OCI-LY3 (cell line): ENCODE results near the gene RELL1.

Source experiments
- H2AFZ ChIP-seq: fragments of 200-600, 300-600 bp; shearing (Covaris generic); 2 replicates; pipeline ENCODE4 v1.6.0; 2014; ENCODE audit warnings: antibody characterized with exemption, low read depth, low read length
- H3K27ac ChIP-seq: fragments of 200-600, 300-600 bp; sonication (generic); 2 replicates; pipeline ENCODE4 v1.5.1; 2014; ENCODE audit warnings: mild to moderate bottlenecking, low read length, moderate library complexity, mixed read lengths
- H3K27me3 ChIP-seq: fragments of 200-600, 300-600 bp; sonication (generic); 2 replicates; pipeline ENCODE4 v1.6.1; 2014; ENCODE audit warnings: low read depth, low read length, mixed read lengths
- H3K36me3 ChIP-seq: fragments of 200-600, 300-600 bp; sonication (generic); replicated peaks from 2 replicates; pipeline ENCODE3; 2014; ENCODE audit warnings: low read depth, low read length, mixed read lengths
- H3K4me1 ChIP-seq: fragments of 300-600, 200-600 bp; sonication (generic); 2 replicates; pipeline ENCODE4 v1.6.1; 2014; ENCODE audit warnings: low read length, mixed read lengths
- H3K4me2 ChIP-seq: fragments of 200-600, 300-600 bp; sonication (generic); 2 replicates; pipeline ENCODE4 v1.6.1; 2014; ENCODE audit warnings: low read length, mixed read lengths
- H3K4me3 ChIP-seq: fragments of 300-600, 200-600 bp; sonication (generic); 2 replicates; pipeline ENCODE4 v1.5.1; 2014; ENCODE audit warnings: antibody characterized with exemption, mild to moderate bottlenecking, low read length, moderate library complexity
- H3K79me2 ChIP-seq: fragments of 300-600, 200-600 bp; shearing (Covaris generic); 2 replicates; pipeline ENCODE4 v1.6.1; 2014; ENCODE audit warnings: mild to moderate bottlenecking, low read length, mixed read lengths
- H3K9ac ChIP-seq: fragments of 300-600, 200-600 bp; shearing (Covaris generic); 2 replicates; pipeline ENCODE4 v1.6.0; 2014; ENCODE audit warnings: mild to moderate bottlenecking, low read length, moderate library complexity
- H3K9me3 ChIP-seq: fragments of 200-600, 300-600 bp; shearing (Covaris generic); 2 replicates; pipeline ENCODE4 v1.6.1; 2014; ENCODE audit warnings: low read length, mixed read lengths; ENCODE audit not compliant: insufficient read depth
- H4K20me1 ChIP-seq: fragments of 200-600, 300-600 bp; sonication (generic); 2 replicates; pipeline ENCODE4 v1.6.1; 2016; ENCODE audit warnings: low read length, mixed read lengths; ENCODE audit not compliant: insufficient read depth
- CTCF ChIP-seq: fragments of 200-600, 300-600 bp; sonication (generic); IDR thresholded peaks from 2 replicates; pipeline ENCODE4 v1.5.1; 2014; ENCODE audit warnings: antibody characterized with exemption, low read length, low read depth
- EZH2phosphoT487 ChIP-seq: fragments of 200-600 bp; shearing (Covaris generic); IDR thresholded peaks from 2 replicates; pipeline ENCODE4 v1.6.1; 2018; ENCODE audit warnings: antibody characterized with exemption, mixed run types, low read depth

RELL1 gene

DNA sequence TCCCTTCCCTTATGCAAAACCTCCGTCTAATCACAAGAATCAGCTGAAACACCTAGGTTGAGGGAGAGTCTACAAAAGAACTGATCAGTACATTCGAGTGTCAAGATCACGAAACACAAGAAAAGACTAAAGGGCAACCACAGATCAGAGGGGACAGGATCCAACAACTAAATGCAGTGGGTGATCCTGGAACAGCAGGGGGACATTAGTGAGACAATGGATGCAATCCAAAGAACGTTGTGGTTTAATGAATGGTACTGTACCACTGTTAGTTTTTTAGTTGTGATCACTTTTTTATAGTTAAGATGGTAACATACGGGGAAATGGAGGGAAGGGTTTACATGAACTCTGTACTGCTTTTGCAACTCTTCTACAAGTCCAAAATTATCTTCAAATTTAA is 79.2 kb downstream of the RELL1 start:
- H2AFZ ChIP-seq = no peak overlapping the region
- H3K27ac ChIP-seq = no peak overlapping the region
- H3K9ac ChIP-seq = no peak overlapping the region
- H3K27me3 ChIP-seq = no peaks in the 10 kb centered on the region
- no peaks in the 10 kb centered on the region for H3K79me2 ChIP-seq
- no peak overlapping the region for H3K4me2 ChIP-seq
- no peak overlapping the region for H3K4me3 ChIP-seq
- TF ChIP-seq CTCF (no peak), EZH2phosphoT487 (no peak)
- H3K4me1 ChIP-seq = no peaks in the 10 kb centered on the region
- no peaks in the 10 kb centered on the region for H4K20me1 ChIP-seq
- H3K9me3 ChIP-seq = no peaks in the 10 kb centered on the region
- H3K36me3 ChIP-seq = no peaks in the 10 kb centered on the region

- Histone ChIP-seq H3K4me3 (no peak overlapping the region), H3K36me3 (no peaks in the 10 kb centered on the region), H3K9ac (no peak overlapping the region), H3K79me2 (no peaks in the 10 kb centered on the region), H3K9me3 (no peaks in the 10 kb centered on the region), H3K4me1 (no peaks in the 10 kb centered on the region), H3K27ac (no peak overlapping the region), H3K4me2 (no peak overlapping the region), H3K27me3 (no peaks in the 10 kb centered on the region), H2AFZ (no peak overlapping the region), H4K20me1 (no peaks in the 10 kb centered on the region)
- TF ChIP-seq CTCF (no peak), EZH2phosphoT487 (no peak)
These were observed 80.2 kb downstream of the RELL1 start for GRCh38 chr4:37605843-37606565.

GRCh38 chr4:37604461-37604860 is 81.7 kb downstream of the RELL1 start:
- Histone ChIP-seq H2AFZ (no peak overlapping the region), H3K36me3 (no peaks in the 10 kb centered on the region), H3K27me3 (no peaks in the 10 kb centered on the region), H3K4me1 (no peaks in the 10 kb centered on the region), H3K27ac (no peak overlapping the region), H3K4me3 (no peak overlapping the region), H3K79me2 (no peaks in the 10 kb centered on the region), H4K20me1 (no peaks in the 10 kb centered on the region), H3K4me2 (no peak overlapping the region), H3K9me3 (no peaks in the 10 kb centered on the region), H3K9ac (no peak overlapping the region)
- TF ChIP-seq EZH2phosphoT487 (no peak), CTCF (no peak)

DNA sequence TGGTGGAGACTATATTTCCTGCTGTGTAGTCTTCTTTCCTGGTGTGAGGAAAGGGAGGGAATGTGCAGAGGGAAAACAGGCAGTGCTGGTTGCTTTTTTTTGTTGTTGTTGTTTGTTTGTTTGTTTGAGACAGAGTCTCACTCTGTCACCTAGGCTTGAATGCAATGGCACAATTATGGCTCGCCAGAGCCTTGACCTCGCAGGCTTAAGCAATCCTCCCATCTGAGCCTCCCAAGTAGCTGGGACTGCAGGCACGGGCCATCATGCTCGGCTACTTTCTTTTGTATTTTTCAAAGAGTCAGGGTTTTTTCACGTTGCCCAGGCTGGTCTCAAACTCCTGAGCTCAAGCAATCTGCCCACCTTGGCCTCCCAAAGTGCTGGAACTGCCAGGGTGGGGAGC is 82.5 kb downstream of the RELL1 start:
- Histone ChIP-seq H3K4me3 (no peak overlapping the region), H3K9me3 (no peaks in the 10 kb centered on the region), H3K4me2 (no peak overlapping the region), H3K27ac (no peak overlapping the region), H2AFZ (no peak overlapping the region), H3K4me1 (no peaks in the 10 kb centered on the region), H4K20me1 (no peaks in the 10 kb centered on the region), H3K9ac (no peak overlapping the region), H3K27me3 (no peaks in the 10 kb centered on the region), H3K36me3 (no peaks in the 10 kb centered on the region), H3K79me2 (no peaks in the 10 kb centered on the region)
- TF ChIP-seq EZH2phosphoT487 = no peak
- no peak for TF ChIP-seq CTCF
